GM18858 (cell line): ENCODE results near the gene ITGA3.
"Not testable (repeated sequence)": the region's sequence is repeated elsewhere in the genome, so short reads cannot be mapped to it uniquely, and the experiment has no call there.

ENCODE experiments used
- ATAC-seq: cut with Tn5 transposase; IDR thresholded peaks from one replicate; pipeline ENCODE4 v1.9.1; 2021; ENCODE audit not compliant: unreplicated experiment

The ITGA3 gene

DNA sequence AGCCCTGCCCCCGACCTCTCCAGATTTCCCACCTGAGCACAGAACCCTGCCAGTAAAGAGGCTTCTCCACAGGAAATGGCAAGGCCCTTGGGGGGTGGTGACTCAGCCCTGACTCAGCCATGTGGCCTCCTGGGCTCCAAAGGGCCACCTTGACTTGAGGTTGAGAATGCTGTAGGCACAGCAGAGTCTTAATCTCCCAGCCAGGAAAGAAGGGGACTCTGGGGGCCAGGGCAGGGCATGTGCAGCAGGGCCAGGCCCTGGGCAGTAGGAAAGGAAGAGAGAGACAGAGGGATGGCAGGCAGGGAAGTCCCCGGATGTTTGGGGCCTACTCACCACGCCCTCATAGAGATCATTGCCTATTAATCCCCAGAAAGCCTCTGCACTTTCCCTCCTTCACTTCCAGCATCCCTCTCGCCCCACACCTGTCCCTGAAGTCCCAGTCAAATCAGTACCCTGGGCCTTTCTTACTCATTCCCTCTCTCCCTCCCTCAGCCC lies 4.8 kb upstream of the ITGA3 start:
- ATAC-seq = no peak

DNA sequence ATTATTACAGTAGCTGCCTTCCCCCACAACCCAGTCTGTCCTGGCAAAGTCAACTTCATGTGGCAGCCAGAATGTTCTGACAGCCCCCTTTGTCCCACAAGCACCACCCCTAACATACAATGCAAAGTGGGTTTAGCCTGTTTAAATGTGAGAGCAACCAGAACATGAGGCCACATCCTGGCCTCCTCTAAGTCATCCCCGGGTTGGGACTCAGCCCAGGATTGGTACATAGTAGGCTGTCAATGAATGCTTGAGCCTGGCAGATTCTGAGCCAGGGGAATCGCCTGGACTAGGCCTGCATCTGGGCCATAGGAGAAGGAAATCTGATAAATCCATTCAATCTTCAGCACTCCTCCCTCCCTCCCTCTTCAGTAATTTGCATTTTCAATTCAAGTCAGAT lies 4.3 kb upstream of the ITGA3 start:
- ATAC-seq = no peak

DNA sequence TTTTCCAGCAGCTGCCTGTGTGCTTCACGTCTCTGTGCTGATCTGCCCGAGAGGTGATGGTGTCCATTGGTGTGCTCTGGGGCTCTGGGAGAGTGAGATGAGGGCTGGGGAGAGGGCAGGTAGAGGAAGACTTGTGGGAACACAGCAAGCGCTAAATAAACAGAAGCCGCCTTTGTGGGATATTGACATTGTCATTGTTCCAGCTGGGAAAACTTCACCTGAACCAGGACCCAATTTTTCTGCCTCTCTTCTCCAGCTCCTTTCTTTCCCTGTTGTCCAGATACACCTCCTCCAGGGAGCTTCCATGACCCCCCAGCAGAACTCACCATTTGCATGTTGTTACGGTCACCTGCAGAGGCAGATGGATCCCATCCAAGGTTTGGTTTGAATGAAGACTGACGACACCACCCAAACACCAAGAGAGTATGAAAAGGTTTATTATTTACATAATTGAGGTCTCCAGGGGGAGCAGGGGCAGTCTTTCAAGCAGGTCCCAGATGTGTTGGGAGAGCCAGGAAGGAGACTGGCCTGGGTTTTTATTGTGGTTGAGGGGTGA lies 3.6 kb upstream of the ITGA3 start:
- ATAC-seq = no peak

DNA sequence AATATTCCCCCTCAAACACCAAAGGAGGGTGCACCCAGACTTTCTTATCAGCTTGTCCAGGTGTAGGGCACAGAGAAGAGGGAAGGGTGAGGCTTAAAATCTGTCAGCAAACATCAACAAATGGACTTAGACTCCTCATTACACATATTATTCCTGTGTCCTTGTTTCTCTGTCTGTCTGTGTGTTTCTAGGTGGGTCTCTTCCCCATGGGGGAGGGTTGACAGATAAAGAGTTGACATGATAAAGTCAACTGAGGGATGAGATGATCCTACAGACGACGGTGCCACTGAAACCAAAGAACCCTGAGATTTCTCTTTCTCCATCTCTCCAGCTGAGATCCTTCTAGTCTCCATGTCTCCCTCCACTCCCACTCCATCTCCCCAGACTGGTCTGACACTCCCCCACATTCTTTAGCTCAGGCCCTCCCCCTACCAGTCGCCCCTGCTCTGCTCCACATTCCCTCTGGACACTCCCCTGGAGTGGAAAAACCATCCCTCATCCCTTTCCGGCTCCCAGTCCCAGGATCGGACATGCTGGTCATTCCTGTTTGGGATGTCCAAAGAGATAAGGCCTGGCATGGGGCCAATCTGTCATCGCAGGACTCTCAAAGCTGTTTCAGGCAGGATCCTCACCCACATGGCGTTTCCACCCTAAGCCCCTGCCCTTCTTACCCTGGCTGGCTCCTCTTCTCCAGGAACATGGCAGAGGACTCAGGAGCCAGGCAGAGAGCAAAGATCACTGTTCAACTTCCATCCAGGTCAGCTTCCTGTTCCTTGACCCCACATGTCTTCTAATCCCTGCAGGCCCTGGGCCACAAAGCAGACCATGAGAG lies 2.9 kb upstream of the ITGA3 start:
- ATAC-seq = no peak

DNA sequence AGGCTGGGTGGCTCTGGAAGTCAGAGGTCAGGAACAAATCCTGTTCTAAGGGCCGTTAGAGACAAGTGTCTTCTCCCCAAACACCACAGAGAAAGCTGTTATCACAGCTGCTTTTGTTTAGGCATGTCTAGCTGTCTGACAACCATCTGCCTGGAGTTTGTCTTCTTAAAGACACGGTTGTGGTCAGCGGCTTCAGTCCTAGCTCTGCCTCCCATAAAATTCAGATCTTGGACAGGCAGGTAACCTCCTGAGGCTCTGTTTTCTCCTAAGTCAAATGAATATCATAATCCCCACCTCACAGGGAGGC lies 2.3 kb upstream of the ITGA3 start:
- ATAC-seq = no peak

DNA sequence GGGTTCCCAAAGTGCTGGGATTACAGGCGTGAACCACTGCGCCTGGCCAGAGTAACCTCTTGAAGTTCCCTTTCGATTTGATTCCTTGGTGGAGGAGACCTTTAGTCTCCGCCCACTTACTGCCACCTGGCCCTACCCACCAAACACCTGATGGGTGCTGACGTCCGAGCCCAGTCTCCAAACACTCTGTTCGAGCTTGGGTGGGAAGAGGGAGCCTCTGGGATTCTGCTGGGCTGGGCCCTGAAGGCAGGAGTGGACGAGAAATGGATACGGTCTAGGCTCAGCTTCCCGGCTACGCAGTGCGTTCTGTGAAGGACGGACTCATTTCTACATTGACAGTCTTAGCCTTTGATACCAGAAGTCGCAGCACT lies 870 bp upstream of the ITGA3 start:
- no peak for ATAC-seq

DNA sequence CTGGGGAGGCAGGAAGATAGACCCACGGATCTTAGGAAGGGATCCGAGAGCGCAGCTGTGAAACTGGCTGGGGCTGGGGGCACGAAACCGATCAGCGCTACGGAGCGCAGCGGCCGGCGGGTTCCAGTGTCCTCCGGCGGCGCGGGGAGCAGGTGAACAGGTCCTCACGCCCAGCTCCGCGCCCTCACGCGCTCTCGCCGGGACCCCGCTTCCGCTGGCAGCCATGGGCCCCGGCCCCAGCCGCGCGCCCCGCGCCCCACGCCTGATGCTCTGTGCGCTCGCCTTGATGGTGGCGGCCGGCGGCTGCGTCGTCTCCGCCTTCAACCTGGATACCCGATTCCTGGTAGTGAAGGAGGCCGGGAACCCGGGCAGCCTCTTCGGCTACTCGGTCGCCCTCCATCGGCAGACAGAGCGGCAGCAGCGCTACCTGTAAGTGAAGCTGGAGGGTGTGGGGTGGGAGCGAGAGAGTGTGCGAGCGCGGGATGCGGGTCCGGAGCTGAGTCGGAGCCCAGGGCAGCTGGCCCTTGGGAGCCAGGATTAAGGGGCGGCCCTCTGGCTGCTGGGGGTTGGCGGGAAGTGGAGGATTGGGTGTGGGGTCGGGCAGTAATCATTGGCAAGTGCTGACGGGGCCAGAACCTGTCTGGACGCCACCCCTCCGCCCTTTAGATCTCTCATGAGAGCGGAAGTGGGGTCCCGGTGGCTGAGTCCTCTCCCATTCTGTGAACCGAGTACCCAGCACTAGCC lies 479 bp downstream of the ITGA3 start:
- no peak for ATAC-seq

DNA sequence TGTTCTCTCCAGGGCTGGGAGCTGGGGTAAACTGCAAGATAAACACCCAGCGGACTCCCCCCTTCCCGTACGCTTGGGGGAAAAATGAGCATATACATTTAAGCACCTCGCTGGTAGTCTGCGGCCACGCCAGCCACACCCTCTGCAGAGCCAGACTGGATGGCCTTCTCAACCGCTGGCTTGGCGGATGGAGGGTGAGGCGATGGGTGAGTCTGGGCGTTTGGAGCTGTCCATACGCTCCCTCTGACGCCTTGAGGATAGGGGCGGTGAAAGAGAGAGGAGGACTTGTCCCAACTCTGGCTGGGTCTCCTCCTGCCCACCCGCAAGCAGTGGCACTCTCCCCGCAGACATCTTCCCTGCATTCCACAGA lies 1.0 kb downstream of the ITGA3 start:
- ATAC-seq = no peak

DNA sequence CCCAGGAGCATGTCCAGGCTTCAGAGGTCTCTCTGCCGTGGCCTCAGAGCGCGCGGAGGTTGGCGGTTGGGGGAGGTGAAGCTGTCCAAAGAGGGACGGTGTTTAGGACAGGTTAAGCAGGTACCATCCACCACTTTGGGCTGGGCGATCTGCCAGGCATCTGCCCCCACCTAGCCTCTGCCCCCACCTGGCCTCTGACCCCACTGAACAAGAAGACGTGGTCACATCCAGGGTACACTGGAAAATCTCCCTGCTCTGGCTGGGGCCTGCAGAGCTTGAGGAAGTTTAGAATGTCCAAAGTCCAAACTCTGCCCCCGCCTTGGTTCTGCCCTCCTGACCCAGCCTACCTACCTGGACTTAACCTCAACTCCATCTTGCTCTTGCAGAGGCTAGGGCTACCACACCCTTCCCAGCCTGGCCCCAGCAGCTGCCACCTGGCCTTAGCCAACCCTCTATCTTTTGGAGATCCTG lies 1.6 kb downstream of the ITGA3 start:
- ATAC-seq = no peak

DNA sequence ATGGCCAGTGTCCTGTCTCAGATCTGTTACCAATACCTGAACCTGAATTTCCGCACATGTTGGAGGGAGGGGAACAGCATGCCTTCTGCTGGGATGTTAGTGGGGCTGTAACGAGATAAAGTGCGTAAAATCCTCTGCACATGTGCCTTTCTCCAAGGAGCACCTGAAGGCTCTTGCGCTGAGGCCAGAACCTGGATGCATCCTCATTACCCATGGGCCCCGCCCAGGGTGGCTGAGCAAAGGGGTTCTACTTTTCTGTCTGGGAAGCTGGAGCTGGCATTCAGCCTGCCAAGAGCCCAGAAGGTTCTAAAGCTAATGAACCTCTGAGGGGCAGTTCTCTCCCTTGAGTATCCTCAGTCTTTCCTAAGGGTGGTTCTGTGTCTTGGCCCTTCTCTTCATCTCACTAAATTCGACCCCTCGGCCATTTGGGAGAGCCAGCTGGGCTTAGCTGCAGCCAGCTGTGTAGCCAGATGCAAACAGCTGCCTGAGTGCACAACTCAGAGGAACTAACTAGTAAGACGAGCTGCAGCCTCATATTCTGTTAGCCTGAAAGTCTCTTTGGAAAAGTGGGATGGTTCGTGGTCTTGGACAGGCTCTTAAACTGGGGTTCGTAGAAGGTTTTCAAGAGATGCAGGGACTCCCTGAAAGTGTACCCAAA lies 2.5 kb downstream of the ITGA3 start:
- no peak for ATAC-seq

DNA sequence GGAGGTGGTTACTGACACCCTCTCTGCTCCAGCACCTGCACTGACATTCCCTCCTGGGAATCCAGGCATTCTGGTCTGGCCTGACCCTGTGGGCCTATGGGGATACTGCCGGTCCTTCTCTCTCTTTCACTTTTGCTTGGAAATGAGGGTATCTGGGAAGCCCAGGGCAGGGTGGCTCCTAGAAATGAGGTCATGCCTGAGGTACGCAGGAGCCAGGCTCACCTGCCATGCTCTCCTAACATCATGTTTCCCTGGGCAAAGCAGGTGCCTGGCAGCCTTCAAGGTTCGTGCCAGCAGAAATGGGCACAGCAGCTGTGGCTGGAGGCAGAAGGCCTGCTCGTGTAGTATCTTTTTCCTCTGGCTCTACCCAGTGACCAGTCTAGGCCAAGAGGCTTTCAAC lies 3.3 kb downstream of the ITGA3 start:
- ATAC-seq = no peak

DNA sequence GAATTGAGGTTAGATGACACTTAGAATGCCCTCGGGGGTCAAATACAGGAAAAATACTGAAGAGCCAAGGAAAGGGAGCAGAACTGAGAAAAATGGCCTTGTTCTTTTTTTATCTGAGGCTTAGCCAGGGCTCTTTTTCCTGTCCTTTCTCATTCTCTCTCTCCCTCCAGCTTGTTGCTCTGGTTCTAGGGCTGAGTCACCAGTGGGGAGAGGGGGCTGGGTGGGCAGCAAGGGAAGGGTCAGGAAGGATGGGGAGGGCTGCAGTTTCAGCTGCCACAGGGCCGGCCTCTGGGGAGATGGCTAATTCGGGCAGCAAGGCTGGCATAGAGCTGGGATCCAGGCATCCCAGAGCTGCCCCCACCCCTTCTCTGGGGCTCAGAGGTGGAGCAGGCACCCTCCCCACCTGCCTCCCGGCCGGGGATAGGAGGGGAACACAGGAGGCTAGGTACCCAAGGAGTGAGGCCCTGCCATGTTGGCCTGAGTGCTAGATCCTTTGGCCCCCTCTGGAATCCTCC lies 3.9 kb downstream of the ITGA3 start:
- no peak for ATAC-seq

DNA sequence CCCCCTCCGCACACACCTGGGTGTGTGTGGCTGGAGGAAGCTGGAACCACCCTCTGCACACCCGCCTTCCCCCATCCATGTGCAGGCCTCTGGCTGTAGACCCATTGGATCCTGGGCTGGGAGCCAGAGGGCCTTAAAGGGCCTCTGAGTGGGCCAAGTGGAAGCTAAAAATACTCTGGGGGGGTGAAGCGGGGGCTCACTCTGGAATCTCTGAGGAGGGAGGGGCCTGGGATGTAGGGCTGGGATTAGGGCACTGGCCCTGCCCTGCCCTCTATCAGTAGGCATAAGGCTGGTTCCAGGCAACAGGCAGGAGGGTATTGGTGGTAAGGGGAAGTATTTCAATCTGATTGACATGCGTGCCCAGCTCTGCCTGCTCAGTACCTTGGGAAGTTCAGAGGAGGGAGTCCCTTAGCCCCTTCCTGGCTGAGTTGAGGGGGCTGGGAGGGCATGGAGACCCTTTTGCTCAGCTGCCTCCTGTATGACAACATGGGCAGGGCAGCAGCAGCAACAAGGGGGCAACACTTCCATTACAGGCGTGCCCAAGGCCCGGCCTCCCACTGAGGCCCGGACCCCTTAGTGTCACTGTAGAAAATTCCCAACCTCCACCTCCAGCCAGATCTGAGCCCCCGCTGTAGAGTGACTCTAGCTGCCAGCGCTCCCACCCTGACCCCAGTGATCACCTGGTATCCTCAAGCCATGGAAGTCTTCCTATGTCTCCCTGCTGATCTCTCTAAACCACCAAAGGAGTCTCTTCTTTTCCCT lies 5.2 kb downstream of the ITGA3 start:
- no peak for ATAC-seq

DNA sequence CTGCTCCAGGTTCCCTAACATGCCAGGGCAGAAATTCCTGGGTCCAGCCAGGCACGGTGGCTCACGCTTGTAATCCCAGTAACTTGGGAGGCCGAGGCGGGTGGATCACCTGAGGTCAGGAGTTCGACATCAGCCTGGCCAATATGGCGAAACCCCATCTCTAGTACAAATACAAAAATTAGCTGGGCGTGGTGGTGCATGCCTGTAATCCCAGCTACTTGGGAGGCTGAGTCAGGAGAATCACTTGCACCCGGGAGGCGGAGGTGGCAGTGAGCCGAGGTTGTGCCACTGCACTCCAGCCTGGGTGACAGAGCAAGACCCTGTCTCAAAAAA lies 5.8 kb downstream of the ITGA3 start:
- ATAC-seq = not testable (repeated sequence)

DNA sequence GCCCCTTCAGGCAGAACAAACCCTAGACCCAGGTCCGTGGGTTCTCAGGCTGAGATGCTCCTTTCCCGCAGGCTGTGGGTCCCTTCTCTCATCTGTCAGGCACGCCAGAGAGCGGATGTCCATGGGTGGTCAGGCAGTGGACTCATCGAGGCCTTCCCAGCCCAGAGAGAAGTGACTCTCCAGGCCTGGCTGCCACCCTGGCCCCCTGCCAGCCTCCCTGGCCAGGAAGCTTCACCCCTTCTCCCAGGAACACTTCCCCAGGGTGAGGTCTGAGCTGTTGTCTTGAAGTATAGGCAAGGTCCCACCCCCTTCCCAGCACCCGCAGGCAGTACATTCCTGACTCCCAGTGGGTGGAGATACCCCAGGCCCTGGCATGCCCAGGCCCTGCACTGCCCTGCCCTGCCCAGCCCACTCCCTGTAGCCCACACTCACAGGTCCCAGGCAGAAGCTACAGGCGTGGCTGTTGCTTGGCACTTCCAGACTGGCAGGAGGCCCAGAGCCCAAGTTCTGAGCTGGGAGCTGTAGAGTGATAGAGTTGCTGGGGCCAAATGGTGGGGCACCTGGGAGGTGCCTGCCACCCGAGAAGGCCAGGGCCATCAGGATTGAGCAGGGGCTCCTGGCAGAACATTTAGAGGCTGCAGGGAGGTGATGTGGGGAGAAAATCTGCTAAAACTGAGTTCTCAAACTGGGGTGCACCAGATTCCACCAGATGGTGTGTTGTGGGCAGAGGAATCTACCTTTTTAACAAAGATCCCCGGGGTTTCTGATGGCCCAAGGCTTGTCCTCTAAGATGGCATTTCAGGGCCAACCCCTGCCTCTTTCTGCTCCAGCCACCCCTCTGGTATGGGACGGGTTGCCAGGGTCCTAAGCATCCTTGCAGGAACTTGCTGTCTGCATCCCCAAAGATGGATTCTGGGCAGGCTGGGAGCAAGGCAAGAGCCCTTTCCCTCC lies 6.7 kb downstream of the ITGA3 start:
- no peak for ATAC-seq

DNA sequence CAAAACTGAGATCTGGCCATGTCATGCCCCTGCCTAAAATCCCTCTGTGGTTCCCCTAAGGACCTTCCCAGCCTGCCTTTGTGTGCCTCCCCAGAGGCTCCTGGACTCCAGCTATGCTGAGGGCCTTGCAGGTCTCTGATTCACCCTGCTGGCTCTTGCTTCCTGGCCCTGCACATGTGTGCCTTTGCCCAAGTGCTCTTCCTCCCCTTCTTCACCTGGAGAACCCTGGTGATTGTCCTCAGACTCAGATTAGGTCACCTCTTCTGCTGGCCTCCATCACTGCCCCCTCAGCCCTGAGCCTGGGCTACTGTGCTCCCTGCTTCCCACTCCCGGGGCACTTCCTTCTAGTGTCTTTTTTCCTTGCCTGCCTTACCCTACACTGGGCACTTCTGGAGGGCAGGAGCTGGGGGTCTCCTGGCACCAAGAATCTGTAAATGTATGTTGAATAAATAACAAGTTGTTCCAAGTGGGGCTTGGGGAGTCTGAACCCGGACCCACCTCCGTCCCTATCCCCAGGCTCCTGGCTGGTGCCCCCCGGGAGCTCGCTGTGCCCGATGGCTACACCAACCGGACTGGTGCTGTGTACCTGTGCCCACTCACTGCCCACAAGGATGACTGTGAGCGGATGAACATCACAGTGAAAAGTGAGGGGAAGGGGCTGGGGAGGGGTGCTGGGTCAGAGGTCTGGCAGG lies 7.8 kb downstream of the ITGA3 start:
- no peak for ATAC-seq

DNA sequence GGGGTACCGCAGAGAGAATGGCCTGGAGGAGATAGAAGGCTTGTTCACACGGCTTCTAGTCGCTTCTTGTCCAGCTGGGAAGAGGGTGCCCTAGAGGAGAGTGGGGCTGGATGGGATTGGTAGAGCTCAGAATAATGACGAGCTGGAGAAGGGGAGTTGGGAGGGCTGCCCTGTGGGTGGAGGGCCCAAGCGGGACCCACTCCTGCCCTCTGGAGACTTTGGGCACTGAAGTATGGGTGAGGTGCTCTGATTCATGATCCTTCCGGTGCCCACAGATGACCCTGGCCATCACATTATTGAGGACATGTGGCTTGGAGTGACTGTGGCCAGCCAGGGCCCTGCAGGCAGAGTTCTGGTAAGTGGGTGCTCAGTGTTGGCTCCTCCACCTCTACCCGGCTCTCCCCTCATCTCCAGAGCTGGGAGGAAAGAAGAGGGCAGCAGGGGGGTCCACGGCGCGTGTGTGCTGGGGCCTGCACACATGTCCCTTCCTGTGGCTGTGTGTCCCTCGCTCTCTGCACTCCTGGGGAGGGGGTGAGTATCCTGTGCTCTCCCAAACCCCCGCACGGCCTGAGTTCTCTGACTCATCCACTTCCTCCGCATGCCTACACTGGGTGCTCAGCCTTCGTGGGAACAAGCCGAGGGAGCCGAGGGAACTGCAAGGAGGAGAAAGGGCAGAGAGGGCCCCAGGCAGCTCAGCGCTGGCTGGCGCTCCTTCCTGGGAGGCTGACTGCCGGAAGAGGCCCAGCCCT lies 8.5 kb downstream of the ITGA3 start:
- no peak for ATAC-seq

DNA sequence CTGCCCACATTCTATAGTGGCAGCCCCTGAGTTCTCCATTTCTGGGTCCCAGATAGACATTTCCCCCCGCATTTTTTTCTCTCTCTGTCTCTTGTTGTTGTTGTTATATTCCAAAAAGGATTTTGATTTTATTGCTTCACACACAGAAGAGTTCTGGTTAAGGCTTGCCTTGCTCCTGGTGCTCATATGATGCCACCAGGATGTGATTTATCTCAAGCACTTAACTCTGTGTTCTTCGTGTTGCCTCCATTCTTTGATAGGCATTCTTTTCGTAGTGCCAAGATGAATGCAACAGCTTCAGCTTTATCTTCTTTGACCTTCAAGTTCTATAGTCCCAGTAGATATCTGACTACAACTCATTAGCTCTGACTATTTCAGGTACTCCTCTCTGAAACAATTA lies 9.1 kb downstream of the ITGA3 start:
- no peak for ATAC-seq
